K562 (cell line): ENCODE measurements around the gene NTM. TPM values are rescaled to one million over a fixed set of nuclear protein-coding genes. Genes with fewer than 3 reads are reported as not detected.

Experiments
- ATAC-seq: fragments of 200-7000 bp; cut with Tn5 transposase; 3 replicates; pipeline ENCODE4 v1.9.1; 2020; ENCODE audit warnings: moderate library complexity
- BruUV-seq: library from RNA; stranded (reverse); fragments of 400-500 nt; replicated peaks from 2 replicates; lab custom pipeline; 2021; lab: Mats Ljungman, UMichigan
- CTCF ChIA-PET: fragments of 300-600 bp; formaldehyde crosslinking; extraction: SDS; loops from one replicate; lab custom pipeline; 2021; ENCODE audit warnings: low intra/inter-chr PET ratio; lab: Yijun Ruan, JAX
- POLR2A ChIA-PET: fragments of 300-600, 350-650 bp; sonication (Branson Sonifier 250); formaldehyde crosslinking; extraction: SDS; loops from one replicate; lab custom pipeline; 2021; ENCODE audit warnings: antibody characterized with exemption, inconsistent platforms; lab: Yijun Ruan, JAX
- DNase-seq, 4 experiments: peaks; one replicate each; pipeline versions ENCODE4 v3.0.0 to v3.0.0-alpha.2; 2011 to 2018; ENCODE audit warnings: low spot score in 3 of 4, mixed read lengths in 3 of 4; ENCODE audit errors: extremely low read depth in 1 of 4
- FAIRE-seq: peaks from 2 replicates; lab custom pipeline; 2011; peaks lifted over from hg19 to GRCh38; lab: Jason Lieb, UNC
- H2AFZ ChIP-seq: 2 replicates; pipeline ENCODE4 v1.6.0; 2011; ENCODE audit warnings: low read depth, low read length, control low read depth, inconsistent platforms
- H3K27ac ChIP-seq: fragments of 200-600 bp; 3 replicates; pipeline ENCODE4 v1.8.0; 2011; ENCODE audit warnings: low read depth, mild to moderate bottlenecking, control low read depth, inconsistent platforms, low read length, moderate library complexity, mixed read lengths; ENCODE audit errors: extremely low read depth
- H3K27me3 ChIP-seq, 2 experiments: fragments of 300-600 bp in 1 of 2; 2 replicates in 1 of 2; 3 replicates in 1 of 2; pipeline versions ENCODE4 v1.6.0 to v1.8.0; 2011; ENCODE audit warnings: inconsistent platforms in 2 of 2, low read length in 2 of 2, mild to moderate bottlenecking in 1 of 2, mixed read lengths in 1 of 2, moderate library complexity in 1 of 2; ENCODE audit not compliant: control insufficient read depth in 2 of 2, insufficient read depth in 2 of 2
- H3K36me3 ChIP-seq: fragments of 300-600 bp; 3 replicates; pipeline ENCODE4 v1.8.0; 2011; ENCODE audit warnings: mild to moderate bottlenecking, low read length, inconsistent platforms; ENCODE audit not compliant: control insufficient read depth, insufficient read depth
- H3K4me1 ChIP-seq, 2 experiments: fragments of 200-600 bp in 1 of 2; replicated peaks in 1 of 2; 2 replicates in 1 of 2; 3 replicates in 1 of 2; pipeline versions ENCODE4 v1.5.1 to v1.8.0; 2011; ENCODE audit warnings: inconsistent platforms in 2 of 2, low read length in 2 of 2, mild to moderate bottlenecking in 1 of 2, mixed read lengths in 1 of 2, moderate library complexity in 1 of 2; ENCODE audit not compliant: control insufficient read depth in 2 of 2, insufficient read depth in 2 of 2
- H3K4me2 ChIP-seq: 2 replicates; pipeline ENCODE4 v1.6.1; 2011; ENCODE audit warnings: low read length, control low read depth, inconsistent platforms, mixed read lengths; ENCODE audit not compliant: insufficient read depth
- H3K4me3 ChIP-seq: fragments of 200-600 bp; sonication (generic), shearing (Covaris generic); 2 replicates; pipeline ENCODE4 v1.5.1; 2016; ENCODE audit warnings: control low read depth, inconsistent platforms
- H3K79me2 ChIP-seq: fragments of 200-600 bp; 3 replicates; pipeline ENCODE4 v1.8.0; 2011; ENCODE audit warnings: low read length, inconsistent platforms; ENCODE audit not compliant: control insufficient read depth, insufficient read depth
- H3K9ac ChIP-seq, 2 experiments: 2 replicates each; pipeline versions ENCODE4 v1.6.0 to v1.6.1; 2011; ENCODE audit warnings: low read depth in 2 of 2, low read length in 2 of 2, control low read depth in 1 of 2, inconsistent platforms in 1 of 2, mild to moderate bottlenecking in 1 of 2, mixed read lengths in 1 of 2; ENCODE audit not compliant: insufficient read depth in 1 of 2
- H3K9me1 ChIP-seq: one replicate; pipeline ENCODE4 v1.6.0; 2011; ENCODE audit warnings: inconsistent platforms, mild to moderate bottlenecking, low read length, moderate library complexity; ENCODE audit not compliant: control insufficient read depth, insufficient read depth
- H3K9me3 ChIP-seq: replicated peaks from 2 replicates; pipeline ENCODE4 v1.5.1; 2011; ENCODE audit warnings: low read depth, low read length, inconsistent platforms; ENCODE audit not compliant: control insufficient read depth, insufficient read depth
- H4K20me1 ChIP-seq: replicated peaks from 2 replicates; pipeline ENCODE4 v1.6.1; 2011; ENCODE audit warnings: low read length, inconsistent platforms, mixed read lengths; ENCODE audit not compliant: control insufficient read depth, insufficient read depth
- KAT2B ChIP-seq: IDR thresholded peaks from one replicate; pipeline ENCODE4 v1.6.1; 2012; ENCODE audit warnings: low read depth, mild to moderate bottlenecking, control low read depth, inconsistent platforms, low read length, moderate library complexity
- POLR2A ChIP-seq: fragments of 450-650 bp; conservative IDR thresholded peaks from 2 replicates; pipeline ENCODE4 v1.6.1; 2016
- SMAD2 ChIP-seq: fragments of 150-350 bp; IDR thresholded peaks from 2 replicates; pipeline ENCODE4 v1.6.1; 2014; ENCODE audit warnings: low read depth, mild to moderate bottlenecking, low read length
- SREBF1 ChIP-seq: fragments of 150-350 bp; IDR thresholded peaks from 2 replicates; pipeline ENCODE4 v1.6.1; 2014; ENCODE audit warnings: antibody characterized with exemption, low read depth, low read length, borderline replicate concordance
- STAG1 ChIP-seq: sonication (generic); formaldehyde crosslinking; IDR thresholded peaks from 2 replicates; pipeline ENCODE4 v1.5.0; 2020; ENCODE audit warnings: missing genetic modification reagents, borderline replicate concordance
- TAF9B ChIP-seq: fragments of 450-650 bp; IDR thresholded peaks from 2 replicates; pipeline ENCODE4 v1.6.1; 2018; ENCODE audit warnings: mild to moderate bottlenecking; ENCODE audit not compliant: partially characterized antibody
- TRIM25 ChIP-seq: fragments of 450-650 bp; IDR thresholded peaks from 2 replicates; pipeline ENCODE4 v1.7.0; 2016; ENCODE audit warnings: borderline replicate concordance
- WGBS: fragments of 100-300 bp; shearing (Covaris generic); methylation state at CpG from one replicate; pipeline ENCODE4 v1.1.6; 2016; ENCODE audit warnings: low coverage, mixed read lengths; ENCODE audit not compliant: insufficient coverage; ENCODE audit errors: missing lambda C conversion rate; 5-methylcytosine and 5-hydroxymethylcytosine counted together
- in situ Hi-C: fragments of 300-500 bp; cut with MboI; formaldehyde crosslinking; loops from 4 replicates; pipeline ENCODE4 v1.15.0; 2018; ENCODE audit warnings: inconsistent platforms, mixed read lengths
- intact Hi-C: fragments of 100-400 bp; cut with micrococcal nuclease; formaldehyde crosslinking; loops from 2 replicates; pipeline ENCODE4 v1.14.2; 2022
- polyA plus RNA-seq, 8 experiments: library from polyadenylated mRNA; depleted of rRNA in 4 of 8; stranded (reverse) in 5 of 8; unstranded in 3 of 8; fragments of >200 nt; fragmentation: Nextera tagmentation in 2 of 8; fragmentation: Illumina TruSeq in 1 of 8; extraction: Ambion mirVana in 2 of 8; extraction: Trizol in 1 of 8; gene quantifications; 2 replicates each; pipeline versions ENCODE4 v1.2.1 to v1.2.3, GENCODE V29; 2011 to 2014; ENCODE audit warnings: inconsistent platforms in 1 of 8, missing spikeins in 1 of 8
- total RNA-seq, 7 experiments: library from RNA; depleted of rRNA in 6 of 7; stranded (reverse); fragments of >200 nt in 6 of 7; fragmentation: Illumina TruSeq in 2 of 7; extraction: Trizol in 2 of 7; gene quantifications; 2 replicates each; pipeline versions ENCODE4 v1.2.1 to v1.2.3, GENCODE V29; 2011 to 2021; ENCODE audit warnings: low replicate concordance in 1 of 7

Gene NTM
- total and polyA plus RNA-seq, 9 of the 15 experiments (the other 6 are each of a cell fraction or from before 2014, with no cell fraction given) = not detected

GRCh38 chr11:132036220-132036619 lies 665.8 kb downstream of the NTM start:
- intact Hi-C loops = loop anchor here (5.0 kb wide), 1 partner anchor 289 kb away; no protein-coding TSS in a partner anchor
- no peaks in the 10 kb centered on the region; the same call in 1 of the 2 replicates for H3K9me3 ChIP-seq
- in situ Hi-C loops = no loop called here
- ATAC-seq = no peak
- no peaks in the 10 kb centered on the region for H4K20me1 ChIP-seq
- FAIRE-seq = no peak
- H3K36me3 ChIP-seq = no peaks in the 10 kb centered on the region
- H3K9me1 ChIP-seq = no peaks in the 10 kb centered on the region
- ChIA-PET CTCF (no interaction called here), POLR2A (no interaction called here)
- no peak overlapping the region for H3K4me2 ChIP-seq
- no peak overlapping the region for H2AFZ ChIP-seq
- H3K9ac ChIP-seq = no peak overlapping the region
- H3K79me2 ChIP-seq = no peaks in the 10 kb centered on the region
- no peaks in the 10 kb centered on the region for H3K4me1 ChIP-seq
- WGBS = 0% methylated on average over 2 of the region's 2 CpGs
- no peak overlapping the region for H3K4me3 ChIP-seq
- DNase-seq = no peak
- H3K27me3 ChIP-seq = no peaks in the 10 kb centered on the region
- no TSS peak for BruUV-seq
- no peak overlapping the region for H3K27ac ChIP-seq
- no peak for TF ChIP-seq STAG1 (CRISPR knock-in tag)
- no peak for TF ChIP-seq TAF9B
- TF ChIP-seq SREBF1 = no peak
- no peak for TF ChIP-seq KAT2B
- TF ChIP-seq TRIM25 = no peak
- TF ChIP-seq POLR2A = no peak
- no peak for TF ChIP-seq SMAD2
